HG03159 (cell line): ENCODE results near the gene IMP3.

Experiments used
- ATAC-seq: cut with Tn5 transposase; IDR thresholded peaks from one replicate; pipeline ENCODE4 v1.9.1; 2021; ENCODE audit warnings: mild to moderate bottlenecking, moderate library complexity; ENCODE audit not compliant: unreplicated experiment

The IMP3 gene

DNA sequence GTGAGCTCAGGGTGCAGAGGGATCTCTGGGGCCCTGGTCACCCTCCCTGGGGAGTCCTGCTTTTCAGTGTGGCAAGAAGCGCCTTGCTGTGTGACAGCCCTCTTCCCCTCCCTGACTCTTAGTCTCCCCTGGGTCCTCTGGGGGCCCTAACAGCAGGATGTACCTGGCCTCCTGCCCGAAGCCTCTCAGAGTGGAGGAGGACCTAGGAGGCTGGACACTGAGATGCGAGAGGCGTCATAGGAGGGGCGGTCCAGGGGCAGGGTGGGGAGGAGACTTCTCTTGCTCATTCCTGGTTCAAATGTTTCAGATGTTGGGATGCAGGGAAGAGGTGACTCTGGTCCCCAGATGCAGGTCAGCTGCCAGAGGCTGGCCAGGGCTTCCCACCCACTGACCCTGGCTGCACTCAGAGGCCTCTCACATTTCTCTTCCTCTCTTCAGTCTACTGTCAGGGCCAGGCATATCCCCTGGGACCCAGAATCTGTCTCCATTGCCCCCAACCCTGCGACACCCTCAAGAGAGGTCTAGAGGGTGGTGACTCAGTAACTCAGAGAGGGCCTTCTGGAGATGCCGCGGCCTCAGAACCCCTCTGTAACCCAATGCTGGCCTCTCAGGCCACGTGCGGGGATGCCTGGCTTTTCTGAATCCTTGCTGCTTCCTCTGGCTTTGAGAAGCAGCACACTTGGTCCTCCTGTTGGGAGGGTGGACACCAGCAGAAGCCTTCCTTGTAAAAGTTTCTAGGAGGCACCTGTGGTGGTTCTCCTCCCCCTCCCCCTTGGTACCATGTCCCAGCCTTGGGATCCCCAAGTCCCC lies 33.6 kb upstream of the IMP3 start:
- ATAC-seq, result no peak

DNA sequence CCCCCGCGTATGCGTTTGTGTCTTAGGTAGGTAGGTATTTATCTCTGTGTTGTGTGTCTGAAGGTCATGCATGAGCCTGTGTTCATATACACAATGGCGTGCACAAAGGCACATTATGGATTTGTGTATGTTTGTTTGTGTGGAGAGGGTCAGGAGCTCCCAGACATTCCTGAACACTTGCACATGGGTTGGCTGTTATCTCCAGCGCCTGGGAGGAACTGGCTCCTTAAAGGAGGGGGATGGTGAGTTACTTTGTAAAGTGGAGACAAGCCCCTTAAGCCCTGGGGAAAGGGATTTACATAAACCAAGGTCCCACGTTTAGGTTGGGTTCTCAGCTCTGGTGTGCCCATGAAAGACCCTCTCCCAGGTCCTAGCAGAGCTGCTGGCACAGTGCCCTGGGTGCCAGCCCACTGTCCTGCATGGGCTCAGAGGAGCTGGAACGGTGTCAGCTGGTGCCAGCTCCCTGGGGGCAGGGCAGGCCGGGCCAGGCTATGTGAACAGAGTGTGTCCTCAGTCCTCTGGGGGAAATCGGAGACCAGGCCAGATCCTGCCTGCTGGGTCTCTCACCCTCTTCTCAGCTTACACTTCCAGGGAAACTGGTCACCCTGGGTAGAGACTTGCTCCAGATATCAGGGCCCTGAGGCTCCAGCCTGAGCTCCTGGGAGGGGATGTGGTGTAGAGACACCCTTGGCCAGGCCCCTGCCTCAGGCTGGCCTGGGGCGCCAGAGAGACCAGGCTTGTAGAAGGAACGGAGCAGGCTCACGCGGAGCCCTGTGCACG lies 32.8 kb upstream of the IMP3 start:
- no peak for ATAC-seq

DNA sequence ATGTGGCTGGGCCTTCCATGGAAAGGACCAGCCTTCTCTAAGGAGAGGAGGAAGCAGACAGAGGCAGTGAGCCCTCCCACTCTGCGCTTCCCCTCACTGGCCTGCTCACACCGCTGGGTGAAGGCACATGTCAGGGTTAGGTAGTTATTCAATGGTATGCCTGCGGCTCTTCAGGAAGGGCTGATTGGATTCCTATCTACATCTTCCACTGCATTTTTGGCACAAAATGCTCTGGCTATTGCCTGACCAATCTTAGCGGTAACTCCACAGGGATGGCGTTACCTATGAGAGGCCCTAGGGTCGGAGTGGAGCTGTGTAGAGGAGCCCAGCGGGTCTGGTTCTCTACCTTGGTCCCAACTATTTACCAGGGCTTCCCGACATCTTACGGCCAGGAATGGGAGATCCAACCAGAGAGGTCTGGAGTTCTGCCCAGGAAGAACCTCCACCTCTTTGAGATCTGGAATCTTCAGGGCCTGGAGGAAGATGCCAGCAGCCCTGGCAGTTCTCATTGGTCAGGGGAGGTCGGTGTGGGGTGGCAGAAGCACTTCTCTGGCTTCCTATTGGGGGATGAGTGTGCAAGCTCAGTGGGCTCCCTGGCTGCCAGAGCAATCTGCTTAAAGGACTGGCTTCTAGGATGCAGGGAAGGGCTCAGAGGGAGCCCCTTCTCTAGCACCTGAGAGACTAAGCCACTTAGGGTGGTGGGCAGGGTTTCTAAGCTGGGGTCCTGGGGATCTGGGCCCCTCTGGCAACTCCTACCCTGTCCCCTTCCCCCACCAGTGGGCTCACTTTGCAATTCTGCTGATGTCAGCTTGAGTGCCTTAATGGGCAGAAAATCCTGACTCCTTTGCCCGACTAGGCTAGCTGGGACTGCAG lies 31.9 kb upstream of the IMP3 start:
- ATAC-seq, result no peak

DNA sequence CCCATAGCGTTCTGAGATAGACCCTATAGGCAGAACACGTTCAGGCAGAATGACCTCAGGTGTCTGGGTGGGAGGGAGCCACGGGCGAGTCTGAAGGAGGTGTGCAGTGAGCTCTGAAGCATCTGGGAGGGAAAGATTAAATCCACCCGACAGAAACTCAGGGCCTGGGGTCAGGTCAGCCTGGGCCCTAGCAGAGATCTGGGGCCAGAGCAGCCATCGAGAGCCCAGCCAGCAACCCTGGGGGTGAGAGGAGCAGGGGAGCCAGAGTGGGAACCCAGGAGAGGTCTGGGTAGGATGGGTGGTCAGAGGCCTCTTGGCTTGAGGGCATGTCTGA lies 29.8 kb upstream of the IMP3 start:
- no peak for ATAC-seq

DNA sequence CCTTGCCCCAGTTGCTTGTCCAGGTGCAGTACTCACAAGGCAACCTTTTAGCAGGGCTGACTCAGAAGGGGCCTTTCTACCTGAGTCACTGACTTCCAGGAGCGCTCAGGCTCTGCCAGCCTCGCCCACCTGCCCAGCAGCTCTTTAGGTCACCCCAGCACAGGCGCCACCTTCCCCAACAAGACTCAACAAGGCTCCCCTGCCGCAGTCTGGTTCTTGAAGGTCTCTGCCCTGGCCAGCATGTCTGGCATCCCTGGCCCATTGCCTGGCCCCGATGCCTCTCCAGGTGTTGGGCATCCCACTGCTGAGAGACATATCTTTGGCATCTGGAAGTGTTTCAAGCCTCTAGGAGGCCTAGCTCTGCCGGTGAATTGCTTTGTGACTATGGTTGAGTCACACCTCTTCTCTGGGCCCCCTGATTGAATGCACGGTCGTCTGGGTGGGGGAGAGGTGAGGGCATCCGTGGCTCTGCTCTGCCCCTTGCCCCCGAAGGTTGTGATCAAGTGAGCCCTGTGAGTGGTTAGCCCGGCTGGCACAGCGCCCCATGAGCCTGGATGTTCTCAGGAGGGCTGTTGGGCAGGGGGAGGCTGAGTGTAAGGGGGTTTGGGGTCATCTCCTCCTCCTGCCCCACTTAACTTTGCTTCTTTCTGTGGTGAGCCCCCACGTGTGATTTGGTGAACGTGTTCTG lies 29.3 kb upstream of the IMP3 start:
- no peak for ATAC-seq

DNA sequence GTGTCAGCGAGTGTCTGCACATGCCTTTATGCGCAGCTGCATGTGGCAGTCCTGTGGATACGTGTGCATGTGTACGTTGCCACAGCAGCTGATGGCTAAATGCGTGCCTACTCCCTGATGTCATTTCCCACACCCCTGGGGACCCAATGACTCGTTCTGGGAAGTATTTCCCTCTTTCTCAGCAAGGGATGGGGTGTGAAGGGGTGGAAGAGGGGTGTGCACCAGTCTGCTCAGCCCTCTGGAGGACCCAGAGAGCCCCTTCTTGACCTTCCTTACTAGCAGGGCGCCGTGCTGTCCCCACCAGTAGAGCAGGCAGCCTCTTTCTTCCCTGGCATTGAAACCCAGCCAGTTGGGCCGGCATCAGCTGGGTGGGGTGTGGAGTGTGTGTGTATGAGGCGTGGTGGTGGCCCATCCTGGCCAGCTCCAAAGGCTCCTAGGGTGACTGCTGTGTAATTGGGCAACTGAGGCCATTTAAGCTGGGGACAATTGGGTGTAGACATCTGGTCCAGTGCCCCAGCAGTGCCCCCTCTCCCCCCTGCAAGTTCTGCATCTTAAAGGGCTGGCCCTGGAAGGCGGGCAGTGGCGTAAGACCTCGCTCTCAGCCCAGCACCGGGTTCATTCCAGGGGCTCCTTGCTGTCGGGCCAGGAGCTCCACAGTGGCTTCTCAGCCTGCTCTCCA lies 26.9 kb upstream of the IMP3 start:
- no peak for ATAC-seq

DNA sequence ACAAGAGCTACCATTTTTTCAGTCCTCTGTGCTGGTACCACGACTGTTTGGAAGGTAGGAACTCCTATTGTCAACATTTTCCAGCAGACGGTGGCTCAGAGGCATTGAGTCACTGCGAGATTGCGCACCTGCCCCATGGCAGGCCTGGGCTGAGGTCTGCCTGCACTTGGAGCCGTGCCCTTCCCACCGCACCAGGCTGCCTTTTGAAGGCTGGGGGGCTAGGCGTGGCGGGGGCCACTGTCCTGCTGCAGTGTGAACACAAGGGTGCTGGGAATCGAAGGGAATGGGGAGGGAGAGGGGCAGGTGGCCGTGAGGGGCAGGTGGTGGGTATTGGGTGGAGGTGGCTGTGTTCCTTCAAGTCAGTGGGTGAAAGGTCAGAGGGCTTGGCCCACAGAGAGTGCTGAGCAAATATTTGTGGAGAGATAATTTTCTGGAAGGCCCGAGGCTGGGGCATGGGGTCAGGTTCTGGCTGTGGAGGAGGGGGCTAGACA lies 24.0 kb upstream of the IMP3 start:
- ATAC-seq, result no peak

DNA sequence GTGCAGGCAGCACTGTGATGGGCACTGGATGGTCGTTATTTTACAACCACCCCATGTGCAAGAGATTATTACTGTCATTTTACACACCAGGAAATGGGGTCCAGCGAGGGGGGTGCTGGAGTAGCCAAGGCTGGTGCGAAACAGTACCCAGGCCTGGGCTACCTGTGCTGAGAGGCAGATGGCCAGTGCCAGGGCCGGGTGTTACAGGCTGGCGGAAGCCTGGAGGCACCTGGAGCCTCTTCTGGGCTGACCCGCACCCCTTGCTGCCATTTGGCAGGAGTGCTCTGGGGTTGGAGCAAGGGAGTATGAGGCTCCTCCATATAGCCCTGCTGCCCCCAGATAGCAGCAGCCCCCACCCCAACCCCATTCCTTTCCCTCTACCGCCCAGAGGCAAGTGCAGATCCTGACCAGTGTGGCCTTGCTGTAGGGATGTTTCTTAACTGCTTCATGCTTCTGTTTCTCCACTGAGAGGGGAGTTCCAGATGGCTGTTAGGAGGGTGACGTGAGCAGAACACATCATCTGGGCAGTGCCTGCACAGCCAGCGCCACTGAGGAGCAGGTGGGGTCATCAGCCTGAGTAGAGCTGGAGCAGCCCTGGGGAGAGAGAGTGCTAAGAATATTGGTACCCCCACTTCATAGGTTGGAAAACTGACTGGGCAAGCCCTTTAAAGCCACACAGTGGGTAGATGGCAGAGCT lies 22.9 kb upstream of the IMP3 start:
- no peak for ATAC-seq

DNA sequence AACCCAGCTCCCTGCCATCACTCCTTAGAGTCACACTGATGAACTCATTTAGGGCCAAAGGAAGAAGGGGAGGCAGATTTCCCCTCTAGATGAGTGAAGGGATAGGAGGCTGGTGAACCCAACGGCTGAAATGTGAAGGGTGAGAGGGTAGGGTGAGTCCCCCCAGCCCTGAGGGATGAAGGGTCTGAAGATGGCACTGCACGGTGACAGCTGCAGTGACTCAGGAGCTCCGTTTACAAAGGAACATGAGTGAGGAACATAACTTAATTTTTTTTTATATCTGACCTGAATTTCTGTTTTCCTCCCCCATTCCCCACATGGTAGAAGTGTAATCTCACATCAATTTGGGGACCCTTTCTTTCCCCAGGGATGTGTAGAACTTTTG lies 21.7 kb upstream of the IMP3 start:
- no peak for ATAC-seq

DNA sequence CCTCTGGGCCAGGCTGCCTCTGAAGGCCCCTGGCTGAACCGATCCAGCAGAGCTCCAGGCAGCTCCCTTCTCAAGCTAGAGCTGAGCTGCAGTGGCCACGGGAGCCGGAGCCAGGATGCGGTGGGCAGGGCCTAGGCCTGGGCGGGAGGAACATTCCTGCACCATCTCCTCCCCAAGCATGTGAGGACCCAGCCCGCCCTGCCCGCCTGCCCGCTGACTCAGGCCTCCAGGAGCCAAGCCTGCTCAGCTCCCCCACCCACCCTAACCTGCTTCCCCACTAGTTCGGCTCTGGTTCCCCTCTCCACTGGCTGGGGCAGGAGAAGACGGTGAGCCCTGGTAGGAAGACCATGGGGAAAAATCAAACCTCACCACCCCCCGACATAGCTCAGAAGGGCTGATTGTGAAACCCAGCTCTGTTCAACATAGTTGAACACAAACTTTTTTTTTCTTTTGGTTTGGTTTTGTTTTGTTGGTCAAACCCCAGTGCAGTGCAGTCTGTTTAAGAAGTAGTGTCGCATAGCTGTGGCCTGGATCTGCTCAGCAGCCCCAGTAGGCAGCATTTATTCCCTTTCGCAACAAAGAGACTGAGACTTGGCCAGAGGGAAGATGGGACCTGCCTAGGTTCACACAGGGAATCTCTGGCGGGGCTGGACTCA lies 21.2 kb upstream of the IMP3 start:
- no peak for ATAC-seq

DNA sequence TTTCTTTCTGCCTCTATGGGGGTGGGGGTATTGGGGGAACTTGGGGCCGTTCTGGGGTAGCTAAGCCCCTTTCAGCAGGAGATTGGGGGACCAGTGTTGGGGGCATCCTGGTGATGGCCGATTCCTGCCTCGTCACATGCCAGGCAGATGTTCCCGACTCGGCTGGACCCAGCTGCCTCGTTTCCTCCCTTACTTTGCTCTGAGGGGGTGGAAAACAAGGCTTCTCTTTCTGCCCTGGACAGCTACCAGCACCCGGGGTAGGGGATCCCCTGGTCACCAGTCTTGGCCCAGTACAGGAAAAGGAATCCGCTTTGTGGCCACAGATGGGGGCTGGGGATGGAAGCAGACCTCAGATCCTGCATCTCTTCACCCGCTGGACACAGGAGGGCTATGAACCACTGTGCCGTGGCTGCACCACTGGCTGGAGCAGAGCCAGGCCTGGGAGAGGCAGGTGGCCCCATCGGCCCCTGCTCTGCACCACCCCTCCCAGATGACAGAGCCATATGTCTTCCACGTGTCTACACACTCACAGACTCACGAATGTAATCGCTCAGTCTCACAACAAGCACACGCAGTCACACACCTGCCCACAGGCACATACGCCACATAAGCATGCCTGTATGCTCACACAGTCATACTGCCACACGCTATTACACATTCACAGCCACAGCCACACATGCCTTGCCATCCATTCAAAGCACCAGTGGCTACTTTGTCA lies 20.1 kb upstream of the IMP3 start:
- ATAC-seq, result no peak

DNA sequence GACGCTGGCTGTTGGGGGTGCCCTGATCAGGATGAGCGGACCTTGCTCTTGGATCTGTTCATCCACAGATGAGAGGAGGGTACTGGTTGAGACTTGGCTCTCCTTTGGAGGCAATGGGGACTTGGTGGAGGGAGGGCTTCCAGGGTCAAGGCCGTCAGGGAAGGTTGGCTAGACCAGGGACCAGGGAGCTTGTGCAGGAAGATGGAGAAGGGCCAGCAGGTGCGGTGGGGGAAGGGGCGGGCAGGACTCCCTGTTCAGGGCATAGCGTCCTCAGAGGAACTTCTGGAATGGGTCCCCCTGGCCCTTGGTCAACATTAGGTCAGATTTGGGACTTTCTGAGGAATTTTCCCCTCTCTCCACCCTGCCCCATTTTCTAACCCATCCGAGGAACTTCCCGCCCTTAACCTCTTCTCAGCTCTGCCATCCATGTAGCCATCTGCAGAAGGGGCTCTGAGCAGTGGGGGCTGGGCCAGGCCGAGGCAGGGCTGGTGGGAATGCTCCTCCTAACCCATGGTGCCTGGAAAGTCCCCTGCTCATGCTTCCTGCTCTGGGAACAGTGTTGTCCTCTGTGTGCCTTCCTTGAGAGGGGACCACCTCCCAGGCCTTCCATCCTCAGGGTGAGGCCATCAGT lies 19.2 kb upstream of the IMP3 start:
- no peak for ATAC-seq

DNA sequence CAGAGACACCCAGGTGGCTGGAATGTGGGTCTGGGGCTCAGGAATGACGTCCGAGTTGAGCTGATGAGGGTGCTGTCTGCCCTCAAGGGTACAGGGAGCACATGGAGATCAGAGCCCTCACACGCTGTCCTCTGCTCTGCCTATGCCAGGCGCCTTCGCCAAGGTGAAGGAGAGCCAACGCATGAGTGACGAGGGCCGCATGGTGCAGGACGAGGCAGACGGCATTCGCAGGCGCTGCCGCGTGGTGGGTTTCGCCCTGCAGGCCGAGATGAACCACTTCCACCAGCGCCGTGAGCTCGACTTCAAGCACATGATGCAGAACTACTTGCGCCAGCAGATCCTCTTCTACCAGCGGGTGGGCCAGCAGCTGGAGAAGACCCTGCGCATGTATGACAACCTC lies 16.8 kb upstream of the IMP3 start:
- no peak for ATAC-seq

DNA sequence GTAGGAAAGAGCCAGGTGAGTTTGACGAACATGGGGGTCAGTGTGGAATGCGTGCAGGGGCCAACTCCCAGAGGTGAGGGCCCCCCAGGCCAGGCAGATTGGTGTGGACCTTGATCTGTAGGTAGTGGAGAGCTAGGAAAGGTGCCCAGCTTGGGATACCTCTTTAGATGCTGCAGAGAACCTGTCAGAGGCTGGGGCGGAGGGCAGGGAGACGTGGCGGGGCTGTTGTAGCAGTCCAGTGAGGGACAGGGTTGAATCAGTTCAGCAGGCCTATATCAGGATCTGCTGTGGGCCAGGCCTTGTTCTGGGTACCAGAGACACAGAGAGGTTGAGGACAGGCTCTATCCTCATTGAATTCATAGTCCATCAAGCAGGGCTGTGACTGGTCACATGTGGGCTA lies 16.3 kb upstream of the IMP3 start:
- ATAC-seq, result no peak

DNA sequence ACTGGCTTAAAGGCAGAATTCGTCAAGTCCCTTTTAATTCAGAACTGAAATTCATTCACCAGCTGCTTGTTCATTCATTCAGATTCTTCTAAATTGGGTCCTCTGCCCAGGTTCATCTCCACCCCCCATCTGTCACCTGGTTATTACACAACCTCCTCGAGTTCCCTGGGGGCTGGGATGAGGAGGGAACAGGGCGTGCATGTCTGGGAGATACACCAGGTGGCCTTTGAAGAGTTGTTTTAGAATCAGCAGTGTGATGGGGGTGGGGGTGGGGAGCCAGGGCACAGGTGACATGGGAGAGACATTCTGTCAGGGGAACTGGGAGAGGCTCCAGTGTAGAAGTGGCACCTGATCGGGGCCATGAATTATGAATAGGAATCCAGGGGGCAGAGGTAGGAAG lies 15.9 kb upstream of the IMP3 start:
- no peak for ATAC-seq

DNA sequence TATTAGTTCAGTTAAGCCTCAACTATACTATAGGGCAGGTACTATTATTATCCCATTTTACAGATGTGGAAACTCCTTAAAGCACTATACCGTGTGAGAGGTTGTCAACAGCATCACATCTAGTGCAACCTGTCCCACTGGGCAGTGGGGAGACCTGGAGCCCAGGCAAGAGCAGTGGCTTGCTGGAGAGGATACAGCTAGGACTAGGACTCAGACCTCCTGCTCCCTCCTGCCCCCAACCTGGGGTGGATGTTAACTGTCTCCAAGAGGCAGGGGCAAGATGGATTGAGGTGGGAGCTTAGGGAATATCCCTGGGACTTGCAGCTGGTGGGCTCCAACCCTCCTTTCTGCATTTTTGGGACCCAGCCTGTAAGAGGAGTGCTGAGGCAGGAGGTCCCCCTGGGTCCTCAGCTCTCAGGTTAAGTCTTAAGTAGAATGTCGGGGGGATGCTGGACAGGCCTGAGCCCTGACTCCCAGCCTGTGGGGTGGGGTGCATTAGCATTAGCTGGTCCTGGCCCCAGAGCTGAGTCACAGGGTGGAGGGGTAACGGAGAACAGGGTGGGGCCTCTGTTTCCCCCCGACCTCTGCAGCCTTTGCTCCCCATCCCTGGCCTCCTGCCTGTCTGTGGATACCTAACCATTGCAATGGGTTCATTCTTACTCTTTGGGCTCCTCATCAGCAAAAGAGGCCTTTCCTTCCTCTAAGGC lies 14.3 kb upstream of the IMP3 start:
- ATAC-seq, result no peak

DNA sequence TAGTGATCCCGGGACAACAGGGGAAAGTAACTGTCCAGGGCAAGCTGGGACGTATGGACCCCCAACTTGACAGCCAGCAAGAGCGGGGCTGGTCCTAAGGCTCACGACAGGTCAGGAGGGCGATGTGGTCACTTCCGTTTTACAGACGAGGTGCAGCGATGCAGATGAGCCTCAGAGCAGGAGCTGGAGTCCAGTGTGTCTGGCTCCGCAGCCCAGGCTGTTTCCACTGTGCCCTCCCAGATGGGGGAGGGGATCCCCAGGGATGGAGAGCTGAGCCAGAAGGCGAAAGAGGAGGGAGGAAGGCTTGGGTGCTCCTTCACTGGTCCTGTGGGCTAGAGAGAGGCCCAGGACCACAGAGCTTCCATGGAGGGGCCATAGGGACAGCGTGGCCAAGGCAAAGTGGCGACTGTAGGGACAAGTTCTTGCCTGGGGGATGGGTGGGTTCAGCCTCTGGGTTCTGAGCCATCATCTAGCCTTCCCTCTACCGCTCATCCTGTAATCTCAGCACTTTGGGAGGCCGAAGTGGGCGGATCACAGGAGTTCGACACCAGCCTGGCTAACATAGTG lies 13.4 kb upstream of the IMP3 start:
- no peak for ATAC-seq
